WTC11 (cell line): ENCODE results near the gene ARHGEF28. TPM values are rescaled to one million over a fixed set of nuclear protein-coding genes. Genes with fewer than 3 reads are reported as not detected.

Experiments
- ATAC-seq: fragments of 200-7000 bp; cut with Tn5 transposase; 2 replicates; pipeline ENCODE4 v1.10.0; 2021; ENCODE audit warnings: mild to moderate bottlenecking, moderate library complexity
- CTCF ChIA-PET: fragments of 300-600 bp; sonication (Branson Sonifier 250); formaldehyde crosslinking; loops from one replicate; lab custom pipeline; 2021; ENCODE audit warnings: antibody characterized with exemption; lab: Charles Lee
- POLR2A ChIA-PET: fragments of 350-600 bp; sonication (Branson Sonifier 250); formaldehyde crosslinking; loops from one replicate; lab custom pipeline; 2021; ENCODE audit warnings: antibody characterized with exemption; lab: Charles Lee
- DNase-seq: peaks from one replicate; pipeline ENCODE4 v3.0.0; 2021; ENCODE audit warnings: low spot score
- H3K27ac Mint-ChIP-seq: 2 replicates; pipeline ENCODE4 v1.8.0; 2021; ENCODE audit warnings: mixed read lengths
- H3K27me3 Mint-ChIP-seq: 2 replicates; pipeline ENCODE4 v1.8.0; 2021; ENCODE audit warnings: low read depth, mild to moderate bottlenecking, moderate library complexity, mixed read lengths
- H3K36me3 Mint-ChIP-seq: 2 replicates; pipeline ENCODE4 v1.8.0; 2021; ENCODE audit warnings: mixed read lengths
- H3K4me1 Mint-ChIP-seq: 2 replicates; pipeline ENCODE4 v1.8.0; 2022; ENCODE audit warnings: mixed read lengths
- H3K4me3 Mint-ChIP-seq: 2 replicates; pipeline ENCODE4 v1.8.0; 2021; ENCODE audit warnings: mild to moderate bottlenecking, moderate library complexity, mixed read lengths
- H3K9me3 Mint-ChIP-seq: 2 replicates; pipeline ENCODE4 v1.8.0; 2021; ENCODE audit warnings: mixed read lengths
- EMX1 ChIP-seq: fragments of 250-450 bp; sonication (Bioruptor Pico); IDR thresholded peaks from 2 replicates; pipeline ENCODE4 v1.8.0; 2021; ENCODE audit warnings: mild to moderate bottlenecking
- FOXK1 ChIP-seq: sonication (generic); formaldehyde crosslinking; IDR thresholded peaks from 2 replicates; pipeline ENCODE4 v1.8.0; 2022; ENCODE audit warnings: mild to moderate bottlenecking, moderate library complexity, missing genetic modification reagents
- GABPB1 ChIP-seq: sonication (generic); formaldehyde crosslinking; IDR thresholded peaks from 2 replicates; pipeline ENCODE4 v1.8.1; 2023; ENCODE audit warnings: mild to moderate bottlenecking, missing genetic modification reagents
- HMGA2 ChIP-seq: fragments of 250-450 bp; sonication (Bioruptor Pico); IDR thresholded peaks from 2 replicates; pipeline ENCODE4 v1.4.0; 2021; ENCODE audit warnings: mild to moderate bottlenecking, moderate library complexity
- KAT7 ChIP-seq: sonication (generic); formaldehyde crosslinking; IDR thresholded peaks from 2 replicates; pipeline ENCODE4 v1.8.1; 2023; ENCODE audit warnings: missing genetic modification reagents, mild to moderate bottlenecking, borderline replicate concordance
- MXD4 ChIP-seq: fragments of 250-450 bp; sonication (Bioruptor Pico); IDR thresholded peaks from 2 replicates; pipeline ENCODE4 v1.8.0; 2021; ENCODE audit warnings: mild to moderate bottlenecking, moderate library complexity, borderline replicate concordance
- NFYB ChIP-seq: sonication (generic); formaldehyde crosslinking; conservative IDR thresholded peaks from 2 replicates; pipeline ENCODE4 v1.8.0; 2022; ENCODE audit warnings: low read depth, missing genetic modification reagents
- NR1H2 ChIP-seq: sonication (generic); formaldehyde crosslinking; IDR thresholded peaks from 2 replicates; pipeline ENCODE4 v1.9.0; 2021; ENCODE audit warnings: mild to moderate bottlenecking, moderate library complexity, missing genetic modification reagents
- OVOL2 ChIP-seq: fragments of 250-450 bp; sonication (Bioruptor Pico); IDR thresholded peaks from 2 replicates; pipeline ENCODE4 v1.9.0; 2021; ENCODE audit warnings: mild to moderate bottlenecking, borderline replicate concordance
- RELA ChIP-seq: sonication (generic); formaldehyde crosslinking; IDR thresholded peaks from 2 replicates; pipeline ENCODE4 v1.8.1; 2022; ENCODE audit warnings: missing genetic modification reagents, mild to moderate bottlenecking, borderline replicate concordance
- SP1 ChIP-seq: sonication (generic); formaldehyde crosslinking; conservative IDR thresholded peaks from 2 replicates; pipeline ENCODE4 v1.8.1; 2022; ENCODE audit warnings: missing genetic modification reagents
- TEAD4 ChIP-seq: sonication (generic); formaldehyde crosslinking; IDR thresholded peaks from 2 replicates; pipeline ENCODE4 v1.8.0; 2022; ENCODE audit warnings: mild to moderate bottlenecking, missing genetic modification reagents
- ZNF121 ChIP-seq: sonication (generic); formaldehyde crosslinking; IDR thresholded peaks from 2 replicates; pipeline ENCODE4 v1.8.0; 2023; ENCODE audit warnings: missing genetic modification reagents
- ZNF263 ChIP-seq: sonication (generic); formaldehyde crosslinking; IDR thresholded peaks from 2 replicates; pipeline ENCODE4 v1.8.1; 2022; ENCODE audit warnings: low read depth, mild to moderate bottlenecking, moderate library complexity, missing genetic modification reagents
- ZNF317 ChIP-seq: sonication (generic); formaldehyde crosslinking; IDR thresholded peaks from 2 replicates; pipeline ENCODE4 v1.8.1; 2023; ENCODE audit warnings: low read depth, mild to moderate bottlenecking, moderate library complexity, missing genetic modification reagents, borderline replicate concordance
- ZNF416 ChIP-seq: fragments of 250-450 bp; sonication (Bioruptor Pico); IDR thresholded peaks from 2 replicates; pipeline ENCODE4 v1.9.0; 2021; ENCODE audit warnings: mild to moderate bottlenecking, inconsistent platforms
- total RNA-seq: library from RNA; stranded (reverse); gene quantifications from 3 replicates; pipeline ENCODE4 v1.2.3, GENCODE V29; 2021
- TF ChIP-seq, protein P1 (sequence below): sonication (generic); formaldehyde crosslinking; IDR thresholded peaks from 2 replicates; pipeline ENCODE4 v1.8.1; 2023; ENCODE audit warnings: mild to moderate bottlenecking, moderate library complexity, missing genetic modification reagents
- TF ChIP-seq, protein P2 (sequence below): fragments of 250-450 bp; sonication (Bioruptor Pico); conservative IDR thresholded peaks from 2 replicates; pipeline ENCODE4 v1.9.0; 2021; ENCODE audit warnings: mild to moderate bottlenecking
- TF ChIP-seq, protein P3 (sequence below): fragments of 250-450 bp; sonication (Bioruptor Pico); IDR thresholded peaks from 2 replicates; pipeline ENCODE4 v1.9.0; 2021; ENCODE audit warnings: mild to moderate bottlenecking, borderline replicate concordance
- TF ChIP-seq, protein P4 (sequence below): sonication (generic); formaldehyde crosslinking; IDR thresholded peaks from 2 replicates; pipeline ENCODE4 v1.8.0; 2022; ENCODE audit warnings: mild to moderate bottlenecking, missing genetic modification reagents
- TF ChIP-seq, protein P5 (sequence below): sonication (generic); formaldehyde crosslinking; conservative IDR thresholded peaks from 2 replicates; pipeline ENCODE4 v1.8.1; 2022; ENCODE audit warnings: mild to moderate bottlenecking, missing genetic modification reagents

The ARHGEF28 gene
- total RNA-seq, 1 experiment from 2014 or later, result 0.96 TPM

DNA sequence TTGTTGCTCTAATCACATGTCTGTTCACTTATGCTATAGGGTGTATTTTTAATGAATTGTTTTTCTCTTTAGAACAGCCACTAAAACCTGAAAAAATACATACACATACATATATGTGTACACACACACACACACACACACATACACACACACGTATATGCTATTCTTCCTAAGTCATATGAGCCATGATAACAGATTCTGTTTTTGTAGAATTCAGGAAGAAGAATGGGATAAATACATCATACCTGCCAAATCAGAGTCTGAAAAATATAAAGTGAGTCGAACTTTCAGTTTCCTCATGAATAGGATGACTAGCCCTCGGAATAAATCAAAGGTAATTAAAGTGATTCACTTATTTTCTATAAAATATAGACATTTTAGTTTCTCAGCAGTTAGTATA lies 231.4 kb downstream of the ARHGEF28 start:
- POLR2A ChIA-PET, result no interaction called here
- TF ChIP-seq SP1 (no peak), HMGA2 (no peak), MXD4 (CRISPR knock-in tag) (no peak), NFYB (CRISPR knock-in tag) (no peak)
- TF ChIP-seq, protein P1, sequence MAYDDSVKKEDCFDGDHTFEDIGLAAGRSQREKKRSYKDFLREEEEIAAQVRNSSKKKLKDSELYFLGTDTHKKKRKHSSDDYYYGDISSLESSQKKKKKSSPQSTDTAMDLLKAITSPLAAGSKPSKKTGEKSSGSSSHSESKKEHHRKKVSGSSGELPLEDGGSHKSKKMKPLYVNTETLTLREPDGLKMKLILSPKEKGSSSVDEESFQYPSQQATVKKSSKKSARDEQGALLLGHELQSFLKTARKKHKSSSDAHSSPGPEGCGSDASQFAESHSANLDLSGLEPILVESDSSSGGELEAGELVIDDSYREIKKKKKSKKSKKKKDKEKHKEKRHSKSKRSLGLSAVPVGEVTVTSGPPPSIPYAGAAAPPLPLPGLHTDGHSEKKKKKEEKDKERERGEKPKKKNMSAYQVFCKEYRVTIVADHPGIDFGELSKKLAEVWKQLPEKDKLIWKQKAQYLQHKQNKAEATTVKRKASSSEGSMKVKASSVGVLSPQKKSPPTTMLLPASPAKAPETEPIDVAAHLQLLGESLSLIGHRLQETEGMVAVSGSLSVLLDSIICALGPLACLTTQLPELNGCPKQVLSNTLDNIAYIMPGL (CRISPR knock-in tag), result no peak
- ATAC-seq (no peak), DNase-seq (no peak)
- Mint-ChIP-seq H3K4me1 (peaks cover 10% of the 10 kb centered on the region), H3K27ac (no peak overlapping the region), H3K27me3 (no peaks in the 10 kb centered on the region), H3K36me3 (no peaks in the 10 kb centered on the region), H3K9me3 (no peaks in the 10 kb centered on the region), H3K4me3 (no peak overlapping the region)
- CTCF ChIA-PET, result no interaction called here

DNA sequence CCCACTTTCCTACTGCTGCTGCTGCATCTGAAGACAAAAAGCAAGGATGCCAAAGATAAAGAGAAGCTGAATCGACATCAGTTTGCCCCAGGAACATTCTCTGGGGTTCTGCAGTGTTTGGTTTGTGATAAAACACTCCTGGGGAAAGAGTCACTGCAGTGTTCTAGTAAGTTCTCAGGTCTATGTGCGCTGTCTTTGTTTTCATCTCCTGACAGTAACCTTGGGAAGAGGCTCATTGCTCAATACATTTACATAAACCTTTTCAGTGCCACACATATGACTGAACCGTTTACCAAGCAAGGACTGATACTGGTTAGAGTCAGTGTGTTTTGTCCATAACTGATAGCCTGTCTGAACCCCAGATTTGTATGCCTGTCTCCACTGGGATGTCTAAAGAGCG lies 232.1 kb downstream of the ARHGEF28 start:
- DNase-seq, result no peak
- POLR2A ChIA-PET, result no interaction called here
- no peaks in the 10 kb centered on the region for H3K27me3 Mint-ChIP-seq
- no peak overlapping the region for H3K27ac Mint-ChIP-seq
- H3K36me3 Mint-ChIP-seq, result no peaks in the 10 kb centered on the region
- TF ChIP-seq, protein P2, sequence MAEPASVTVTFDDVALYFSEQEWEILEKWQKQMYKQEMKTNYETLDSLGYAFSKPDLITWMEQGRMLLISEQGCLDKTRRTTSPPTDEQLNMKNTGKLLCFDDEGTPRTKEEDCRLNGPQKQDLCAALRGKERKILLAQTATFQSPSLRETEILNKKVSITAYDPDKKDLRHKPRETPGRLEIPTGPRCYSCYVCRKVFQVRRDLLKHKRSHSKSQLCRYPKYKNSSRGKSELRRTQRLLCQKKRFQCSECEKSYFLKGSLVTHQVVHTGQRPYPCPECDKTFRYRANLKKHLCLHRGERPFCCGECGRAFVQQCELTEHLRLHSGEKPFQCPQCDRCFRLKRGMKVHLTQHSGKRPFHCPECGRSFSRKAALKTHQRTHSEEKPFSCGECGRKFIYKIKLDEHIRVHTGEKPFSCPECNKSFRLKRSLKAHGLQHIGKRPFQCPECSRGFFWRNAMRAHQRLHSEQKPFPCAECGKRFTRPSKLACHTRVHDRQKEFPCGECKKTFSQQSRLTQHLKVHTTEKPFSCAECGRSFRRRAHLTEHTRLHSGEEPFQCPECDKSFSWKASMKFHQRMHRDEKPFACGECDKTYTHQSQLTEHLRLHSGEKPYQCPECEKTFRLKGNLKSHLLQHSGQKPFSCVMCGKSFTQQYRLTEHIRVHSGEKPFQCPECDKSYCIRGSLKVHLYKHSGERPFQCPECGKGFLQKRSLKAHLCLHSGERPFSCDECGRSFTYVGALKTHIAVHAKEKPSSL (CRISPR knock-in tag), result no peak
- TF ChIP-seq ZNF263 (CRISPR knock-in tag) (no peak), ZNF416 (CRISPR knock-in tag) (no peak), GABPB1 (no peak), FOXK1 (CRISPR knock-in tag) (no peak), TEAD4 (CRISPR knock-in tag) (no peak), MXD4 (CRISPR knock-in tag) (no peak), KAT7 (CRISPR knock-in tag) (no peak), EMX1 (CRISPR knock-in tag) (no peak), ZNF317 (CRISPR knock-in tag) (no peak), ZNF121 (CRISPR knock-in tag) (no peak), RELA (CRISPR knock-in tag) (no peak), NR1H2 (CRISPR knock-in tag) (no peak), OVOL2 (CRISPR knock-in tag) (no peak)
- TF ChIP-seq, protein P3, sequence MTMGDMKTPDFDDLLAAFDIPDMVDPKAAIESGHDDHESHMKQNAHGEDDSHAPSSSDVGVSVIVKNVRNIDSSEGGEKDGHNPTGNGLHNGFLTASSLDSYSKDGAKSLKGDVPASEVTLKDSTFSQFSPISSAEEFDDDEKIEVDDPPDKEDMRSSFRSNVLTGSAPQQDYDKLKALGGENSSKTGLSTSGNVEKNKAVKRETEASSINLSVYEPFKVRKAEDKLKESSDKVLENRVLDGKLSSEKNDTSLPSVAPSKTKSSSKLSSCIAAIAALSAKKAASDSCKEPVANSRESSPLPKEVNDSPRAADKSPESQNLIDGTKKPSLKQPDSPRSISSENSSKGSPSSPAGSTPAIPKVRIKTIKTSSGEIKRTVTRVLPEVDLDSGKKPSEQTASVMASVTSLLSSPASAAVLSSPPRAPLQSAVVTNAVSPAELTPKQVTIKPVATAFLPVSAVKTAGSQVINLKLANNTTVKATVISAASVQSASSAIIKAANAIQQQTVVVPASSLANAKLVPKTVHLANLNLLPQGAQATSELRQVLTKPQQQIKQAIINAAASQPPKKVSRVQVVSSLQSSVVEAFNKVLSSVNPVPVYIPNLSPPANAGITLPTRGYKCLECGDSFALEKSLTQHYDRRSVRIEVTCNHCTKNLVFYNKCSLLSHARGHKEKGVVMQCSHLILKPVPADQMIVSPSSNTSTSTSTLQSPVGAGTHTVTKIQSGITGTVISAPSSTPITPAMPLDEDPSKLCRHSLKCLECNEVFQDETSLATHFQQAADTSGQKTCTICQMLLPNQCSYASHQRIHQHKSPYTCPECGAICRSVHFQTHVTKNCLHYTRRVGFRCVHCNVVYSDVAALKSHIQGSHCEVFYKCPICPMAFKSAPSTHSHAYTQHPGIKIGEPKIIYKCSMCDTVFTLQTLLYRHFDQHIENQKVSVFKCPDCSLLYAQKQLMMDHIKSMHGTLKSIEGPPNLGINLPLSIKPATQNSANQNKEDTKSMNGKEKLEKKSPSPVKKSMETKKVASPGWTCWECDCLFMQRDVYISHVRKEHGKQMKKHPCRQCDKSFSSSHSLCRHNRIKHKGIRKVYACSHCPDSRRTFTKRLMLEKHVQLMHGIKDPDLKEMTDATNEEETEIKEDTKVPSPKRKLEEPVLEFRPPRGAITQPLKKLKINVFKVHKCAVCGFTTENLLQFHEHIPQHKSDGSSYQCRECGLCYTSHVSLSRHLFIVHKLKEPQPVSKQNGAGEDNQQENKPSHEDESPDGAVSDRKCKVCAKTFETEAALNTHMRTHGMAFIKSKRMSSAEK (CRISPR knock-in tag), result no peak
- TF ChIP-seq, protein P4, sequence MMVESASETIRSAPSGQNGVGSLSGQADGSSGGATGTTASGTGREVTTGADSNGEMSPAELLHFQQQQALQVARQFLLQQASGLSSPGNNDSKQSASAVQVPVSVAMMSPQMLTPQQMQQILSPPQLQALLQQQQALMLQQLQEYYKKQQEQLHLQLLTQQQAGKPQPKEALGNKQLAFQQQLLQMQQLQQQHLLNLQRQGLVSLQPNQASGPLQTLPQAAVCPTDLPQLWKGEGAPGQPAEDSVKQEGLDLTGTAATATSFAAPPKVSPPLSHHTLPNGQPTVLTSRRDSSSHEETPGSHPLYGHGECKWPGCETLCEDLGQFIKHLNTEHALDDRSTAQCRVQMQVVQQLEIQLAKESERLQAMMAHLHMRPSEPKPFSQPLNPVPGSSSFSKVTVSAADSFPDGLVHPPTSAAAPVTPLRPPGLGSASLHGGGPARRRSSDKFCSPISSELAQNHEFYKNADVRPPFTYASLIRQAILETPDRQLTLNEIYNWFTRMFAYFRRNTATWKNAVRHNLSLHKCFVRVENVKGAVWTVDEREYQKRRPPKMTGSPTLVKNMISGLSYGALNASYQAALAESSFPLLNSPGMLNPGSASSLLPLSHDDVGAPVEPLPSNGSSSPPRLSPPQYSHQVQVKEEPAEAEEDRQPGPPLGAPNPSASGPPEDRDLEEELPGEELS (CRISPR knock-in tag), result no peak
- TF ChIP-seq, protein P5, sequence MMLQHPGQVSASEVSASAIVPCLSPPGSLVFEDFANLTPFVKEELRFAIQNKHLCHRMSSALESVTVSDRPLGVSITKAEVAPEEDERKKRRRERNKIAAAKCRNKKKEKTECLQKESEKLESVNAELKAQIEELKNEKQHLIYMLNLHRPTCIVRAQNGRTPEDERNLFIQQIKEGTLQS (CRISPR knock-in tag), result no peak
- TF ChIP-seq, protein P1 (CRISPR knock-in tag), result no peak
- TF ChIP-seq, all 79 proteins: peak for 0
- no peaks in the 10 kb centered on the region for H3K9me3 Mint-ChIP-seq
- ATAC-seq, result no peak
- CTCF ChIA-PET, result no interaction called here
- H3K4me3 Mint-ChIP-seq, result no peak overlapping the region
- peaks cover 4% of the 10 kb centered on the region for H3K4me1 Mint-ChIP-seq
